CD4-positive, alpha-beta T cell treated with Interleukin-15 for 4 hours (primary cell): Measurements from ENCODE around the gene KLHL36.
A peak's percentile ranks its signal among the peaks of the same experiment; 100 is the strongest.

Source experiments
- DNase-seq: peaks from one replicate; pipeline ENCODE4 v3.0.0-alpha.2; 2020; ENCODE audit warnings: low spot score

The KLHL36 gene

GRCh38 chr16:84648595-84649510, 542 bp downstream of the KLHL36 start:
- DNase-seq, result peak; percentile 43

- DNase-seq, result no peak
Measured at GRCh38 chr16:84649511-84649861, 1.2 kb downstream of the KLHL36 start.

- no peak for DNase-seq
Measured at GRCh38 chr16:84650062-84650991, 2.0 kb downstream of the KLHL36 start.

- DNase-seq, result peak; percentile 34
Measured at GRCh38 chr16:84652566-84652965, 4.3 kb downstream of the KLHL36 start.

- no peak for DNase-seq
Measured at GRCh38 chr16:84654238-84654637, 5.9 kb downstream of the KLHL36 start.

- DNase-seq, result no peak
Measured at GRCh38 chr16:84654998-84655397, 6.7 kb downstream of the KLHL36 start.

GRCh38 chr16:84656649-84657048, 8.3 kb downstream of the KLHL36 start:
- DNase-seq, result no peak

GRCh38 chr16:84657229-84657837, 9.0 kb downstream of the KLHL36 start:
- DNase-seq, result no peak

- no peak for DNase-seq
Measured at GRCh38 chr16:84658690-84659089, 10.4 kb downstream of the KLHL36 start.

- no peak for DNase-seq
Measured at GRCh38 chr16:84659656-84660300, 11.5 kb downstream of the KLHL36 start.

GRCh38 chr16:84660973-84661372, 12.7 kb downstream of the KLHL36 start:
- DNase-seq, result no peak

GRCh38 chr16:84661418-84662060, 13.2 kb downstream of the KLHL36 start:
- no peak for DNase-seq

- no peak for DNase-seq
Measured at GRCh38 chr16:84662471-84662870, 14.2 kb downstream of the KLHL36 start.

- no peak for DNase-seq
Measured at GRCh38 chr16:84663433-84664101, 15.3 kb downstream of the KLHL36 start.

GRCh38 chr16:84665359-84665758, 17.0 kb downstream of the KLHL36 start:
- no peak for DNase-seq

- no peak for DNase-seq
Measured at GRCh38 chr16:84665843-84666242, 17.5 kb downstream of the KLHL36 start.

- no peak for DNase-seq
Measured at GRCh38 chr16:84667600-84668309, 19.4 kb downstream of the KLHL36 start.

GRCh38 chr16:84670063-84670462, 21.8 kb downstream of the KLHL36 start:
- no peak for DNase-seq

- peak; percentile 80 for DNase-seq
Measured at GRCh38 chr16:84672276-84673202, 24.2 kb downstream of the KLHL36 start.
